Activated B cell treated with CpG ODN at 0.5 μM for 24 hours (primary cell): ENCODE data around the gene DNAAF5. TPM values are rescaled to one million over a fixed set of nuclear protein-coding genes. Genes with fewer than 3 reads are reported as not detected.

Source experiments
- ATAC-seq: fragments of 200-7000 bp; cut with Tn5 transposase; one replicate; pipeline ENCODE4 v1.10.0; 2021; ENCODE audit warnings: low read depth, mild to moderate bottlenecking, moderate library complexity
- CTCF ChIA-PET: fragments of 350-600 bp; sonication (Branson Sonifier 250); formaldehyde crosslinking; loops from one replicate; lab custom pipeline; 2021; ENCODE audit warnings: antibody characterized with exemption; lab: Charles Lee
- POLR2A ChIA-PET: fragments of 350-600 bp; sonication (Branson Sonifier 250); formaldehyde crosslinking; loops from one replicate; lab custom pipeline; 2021; ENCODE audit warnings: antibody characterized with exemption; lab: Charles Lee
- DNase-seq: peaks from one replicate; pipeline ENCODE4 v3.0.0; 2022
- H3K27ac Mint-ChIP-seq: one replicate; pipeline ENCODE4 v1.8.0; 2020; ENCODE audit warnings: mixed read lengths
- H3K27me3 Mint-ChIP-seq: one replicate; pipeline ENCODE4 v1.8.0; 2021; ENCODE audit warnings: mixed read lengths
- H3K36me3 Mint-ChIP-seq: one replicate; pipeline ENCODE4 v1.8.0; 2021; ENCODE audit warnings: low read depth, mixed read lengths
- H3K4me1 Mint-ChIP-seq: one replicate; pipeline ENCODE4 v1.8.0; 2021; ENCODE audit warnings: mixed read lengths
- H3K4me3 Mint-ChIP-seq: one replicate; pipeline ENCODE4 v1.8.0; 2020; ENCODE audit warnings: mild to moderate bottlenecking, mixed read lengths
- H3K9me3 Mint-ChIP-seq: one replicate; pipeline ENCODE4 v1.8.0; 2020; ENCODE audit warnings: mixed read lengths
- intact Hi-C: fragments of 100-400 bp; cut with micrococcal nuclease; formaldehyde crosslinking; loops from one replicate; pipeline ENCODE4 v1.15.1; 2024
- total RNA-seq: library from RNA; stranded (reverse); gene quantifications from 2 replicates; pipeline ENCODE4 v1.2.3, GENCODE V29; 2022
- TF ChIP-seq, protein P1 (sequence below): fragments of 200-600 bp; IDR thresholded peaks from one replicate; pipeline ENCODE4 v1.8.0; 2022; ENCODE audit warnings: antibody characterized with exemption, mild to moderate bottlenecking

The DNAAF5 gene
- total RNA-seq, 1 donor from 2014 or later, result 23.5 TPM

DNA sequence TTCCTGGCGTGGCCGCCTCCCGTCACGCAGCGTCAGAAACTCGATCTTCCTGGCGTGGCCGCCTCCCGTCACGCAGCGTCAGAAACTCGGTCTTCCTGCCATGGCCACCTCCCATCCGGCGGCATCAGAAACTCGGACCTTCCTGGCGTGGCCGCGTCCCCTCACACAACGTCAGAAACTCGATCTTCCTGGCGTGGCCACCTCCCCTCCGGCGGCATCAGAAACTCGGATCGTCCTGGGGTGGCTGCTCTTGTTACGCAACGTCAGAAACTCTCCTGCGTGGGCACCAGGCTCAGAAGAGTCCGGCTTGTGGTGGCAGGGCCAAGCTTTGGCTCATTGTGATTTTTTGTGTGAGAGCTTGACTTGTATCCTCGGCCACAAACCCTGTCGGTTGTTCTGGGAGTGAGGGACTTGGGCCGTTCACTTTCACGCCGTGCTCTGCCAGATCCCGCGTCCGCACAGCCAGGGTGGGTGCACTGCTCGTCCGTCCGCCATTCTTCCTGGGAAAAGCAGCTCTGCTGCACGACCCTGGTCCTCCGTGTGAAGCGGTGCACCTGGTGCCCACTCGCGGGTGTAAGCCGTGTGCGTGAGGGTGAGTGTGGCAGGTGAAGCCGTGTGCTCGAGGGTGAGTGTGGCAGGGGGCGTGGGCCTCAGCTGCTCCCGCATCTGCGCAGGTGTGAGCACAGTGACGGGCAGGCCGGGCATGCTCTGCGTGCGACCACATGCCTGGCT, 56.4 kb downstream of the DNAAF5 start:
- ChIA-PET CTCF (interaction anchor here (1.3 kb wide), 1 partner anchor 91 kb away, joined by 3 read pairs; no protein-coding TSS in a partner anchor), POLR2A (interaction anchor here (0.6 kb wide), 1 partner anchor 337 kb away, joined by 3 read pairs; no protein-coding TSS in a partner anchor)
- Mint-ChIP-seq H3K27me3 (no peaks in the 10 kb centered on the region), H3K36me3 (peaks cover 57% of the 10 kb centered on the region), H3K9me3 (no peaks in the 10 kb centered on the region), H3K4me1 (no peaks in the 10 kb centered on the region), H3K4me3 (no peak overlapping the region), H3K27ac (no peak overlapping the region)
- DNase-seq (no peak), ATAC-seq (no peak)
- intact Hi-C loops, result no loop called here
- TF ChIP-seq, protein P1, sequence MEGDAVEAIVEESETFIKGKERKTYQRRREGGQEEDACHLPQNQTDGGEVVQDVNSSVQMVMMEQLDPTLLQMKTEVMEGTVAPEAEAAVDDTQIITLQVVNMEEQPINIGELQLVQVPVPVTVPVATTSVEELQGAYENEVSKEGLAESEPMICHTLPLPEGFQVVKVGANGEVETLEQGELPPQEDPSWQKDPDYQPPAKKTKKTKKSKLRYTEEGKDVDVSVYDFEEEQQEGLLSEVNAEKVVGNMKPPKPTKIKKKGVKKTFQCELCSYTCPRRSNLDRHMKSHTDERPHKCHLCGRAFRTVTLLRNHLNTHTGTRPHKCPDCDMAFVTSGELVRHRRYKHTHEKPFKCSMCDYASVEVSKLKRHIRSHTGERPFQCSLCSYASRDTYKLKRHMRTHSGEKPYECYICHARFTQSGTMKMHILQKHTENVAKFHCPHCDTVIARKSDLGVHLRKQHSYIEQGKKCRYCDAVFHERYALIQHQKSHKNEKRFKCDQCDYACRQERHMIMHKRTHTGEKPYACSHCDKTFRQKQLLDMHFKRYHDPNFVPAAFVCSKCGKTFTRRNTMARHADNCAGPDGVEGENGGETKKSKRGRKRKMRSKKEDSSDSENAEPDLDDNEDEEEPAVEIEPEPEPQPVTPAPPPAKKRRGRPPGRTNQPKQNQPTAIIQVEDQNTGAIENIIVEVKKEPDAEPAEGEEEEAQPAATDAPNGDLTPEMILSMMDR, result no peak

DNA sequence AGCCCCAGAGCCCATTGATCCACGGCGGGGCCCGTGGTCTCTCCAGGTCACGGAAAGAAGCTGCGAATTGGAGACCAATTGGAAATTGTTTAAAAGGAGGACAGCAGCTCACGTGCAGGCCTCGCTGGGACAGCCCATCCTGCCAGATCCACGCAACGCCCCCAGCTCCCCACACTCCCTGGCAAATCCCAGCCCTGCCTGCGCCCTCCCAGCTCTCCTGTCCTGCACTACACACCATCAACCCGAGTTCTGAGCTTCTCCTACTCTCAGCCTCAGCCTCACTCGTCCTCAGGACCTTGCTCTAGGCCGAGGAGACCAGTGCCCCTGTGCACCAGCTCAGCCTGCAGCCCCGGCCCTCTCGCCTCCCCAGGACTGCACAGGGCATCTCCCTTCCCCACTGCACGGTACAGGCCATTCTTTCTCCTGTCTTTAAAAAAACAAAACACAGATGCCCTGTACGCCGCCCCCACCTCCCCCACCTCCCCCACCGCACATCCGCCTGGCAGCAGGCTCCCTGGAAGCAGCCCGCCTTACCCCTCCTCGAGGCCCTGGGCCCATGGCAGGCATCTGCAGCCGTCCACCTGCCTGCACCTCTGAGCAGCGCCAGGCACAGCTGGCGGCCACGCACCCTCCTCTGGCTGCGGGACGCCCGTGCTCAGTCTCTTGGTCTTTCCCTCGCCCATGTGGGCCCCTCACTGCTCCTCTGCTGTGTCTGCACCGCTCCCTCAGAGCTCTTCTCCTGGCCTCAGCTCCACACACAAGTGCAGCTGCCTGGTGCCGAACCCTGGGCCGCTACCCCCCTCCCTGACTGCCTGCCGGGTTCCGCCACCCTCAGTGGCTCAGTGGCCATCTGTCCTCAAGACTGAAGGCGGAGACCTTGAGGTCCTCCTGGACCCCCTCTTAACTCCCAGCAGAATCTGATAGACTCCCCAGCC, 57.3 kb downstream of the DNAAF5 start:
- H3K4me3 Mint-ChIP-seq, result no peak overlapping the region
- no peak overlapping the region for H3K27ac Mint-ChIP-seq
- no peaks in the 10 kb centered on the region for H3K27me3 Mint-ChIP-seq
- ATAC-seq (no peak), DNase-seq (no peak)
- POLR2A ChIA-PET, result interaction anchor here (0.6 kb wide), 1 partner anchor 336 kb away, joined by 3 read pairs; no protein-coding TSS in a partner anchor
- TF ChIP-seq, protein P1, result no peak
- H3K9me3 Mint-ChIP-seq, result no peaks in the 10 kb centered on the region
- no peaks in the 10 kb centered on the region for H3K4me1 Mint-ChIP-seq
- intact Hi-C loops, result no loop called here
- H3K36me3 Mint-ChIP-seq, result peaks cover 58% of the 10 kb centered on the region
- CTCF ChIA-PET, result interaction anchor here (1.3 kb wide), 1 partner anchor 90 kb away, joined by 3 read pairs; no protein-coding TSS in a partner anchor

DNA sequence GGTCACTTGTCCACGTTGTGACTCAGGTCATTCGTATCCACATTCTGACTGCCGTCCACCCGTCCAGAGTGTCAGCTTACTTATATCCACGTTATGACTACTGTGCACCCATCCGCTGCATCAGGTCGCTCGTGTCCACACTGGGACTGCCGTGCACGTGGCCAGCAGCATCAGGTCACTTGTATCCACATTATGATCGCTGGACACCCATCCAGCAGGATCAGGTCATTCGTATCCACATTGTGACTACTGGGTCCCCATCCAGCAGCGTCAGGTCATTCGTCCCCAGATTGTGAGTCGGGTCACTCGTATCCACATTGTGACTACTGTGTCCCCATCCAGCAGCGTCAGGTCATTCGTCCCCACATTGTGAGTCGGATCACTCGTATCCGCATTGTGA, 58.5 kb downstream of the DNAAF5 start:
- Mint-ChIP-seq H3K27me3 (no peaks in the 10 kb centered on the region), H3K4me1 (no peaks in the 10 kb centered on the region), H3K36me3 (peaks cover 59% of the 10 kb centered on the region), H3K4me3 (no peak overlapping the region), H3K27ac (no peak overlapping the region), H3K9me3 (no peaks in the 10 kb centered on the region)
- ATAC-seq (no peak), DNase-seq (no peak)
- POLR2A ChIA-PET, result no interaction called here
- TF ChIP-seq, protein P1, result no peak
- CTCF ChIA-PET, result interaction anchor here (3.1 kb wide), 1 partner anchor 88 kb away, joined by 25 read pairs; no protein-coding TSS in a partner anchor
- intact Hi-C loops, result no loop called here

GRCh38 chr7:785416-785815, 58.9 kb downstream of the DNAAF5 start:
- ATAC-seq (no peak), DNase-seq (no peak)
- no peaks in the 10 kb centered on the region for H3K9me3 Mint-ChIP-seq
- peaks cover 55% of the 10 kb centered on the region for H3K36me3 Mint-ChIP-seq
- TF ChIP-seq, protein P1, result no peak
- H3K4me3 Mint-ChIP-seq, result no peak overlapping the region
- ChIA-PET POLR2A (no interaction called here), CTCF (interaction anchor here (0.9 to 3.1 kb wide), 2 partner anchors 9 to 88 kb away, joined by 3 to 25 read pairs; no protein-coding TSS in a partner anchor)
- H3K27ac Mint-ChIP-seq, result no peak overlapping the region
- intact Hi-C loops, result no loop called here
- no peaks in the 10 kb centered on the region for H3K27me3 Mint-ChIP-seq
- no peaks in the 10 kb centered on the region for H3K4me1 Mint-ChIP-seq
